Gastroesophageal sphincter (tissue), 4 donors: ENCODE data around the gene DENND2C. TPM values are rescaled to one million over a fixed set of nuclear protein-coding genes. Genes with fewer than 3 reads are reported as not detected.

Experiments
- ATAC-seq: fragments of 150-250 bp; one replicate; pipeline ENCODE4 v1.9.1; 2016; ENCODE audit warnings: mild to moderate bottlenecking, moderate library complexity
- H3K27ac ChIP-seq, 4 donors: fragments of 200-600 bp; sonication (generic) in 3 of 4; 1 replicate in 3 of 4; 2 replicates in 1 of 4; pipeline ENCODE4 v1.5.1; 2016 to 2019
- H3K27me3 ChIP-seq: fragments of 200-600 bp; sonication (generic); one replicate; pipeline ENCODE4 v1.5.1; 2019
- H3K36me3 ChIP-seq, 2 donors: fragments of 200-600 bp; sonication (generic); one replicate each; pipeline ENCODE4 v1.5.1; 2019; ENCODE audit warnings: control low read depth in 1 of 2
- H3K4me1 ChIP-seq, 3 donors: fragments of 200-600 bp; sonication (generic); 1 replicate in 2 of 3; 2 replicates in 1 of 3; pipeline ENCODE4 v1.5.1; 2016 to 2019; ENCODE audit warnings: control low read depth in 2 of 3
- H3K4me3 ChIP-seq, 2 donors: fragments of 200-600 bp; sonication (generic); one replicate each; pipeline ENCODE4 v1.5.1; 2019; ENCODE audit warnings: mild to moderate bottlenecking in 1 of 2, moderate library complexity in 1 of 2
- H3K9me3 ChIP-seq, 3 donors: fragments of 200-600 bp; sonication (generic); one replicate each; pipeline ENCODE4 v1.5.1; 2017 to 2019; ENCODE audit warnings: control low read depth in 2 of 3
- EP300 ChIP-seq: sonication (generic); formaldehyde crosslinking; IDR thresholded peaks from one replicate; pipeline ENCODE4 v1.6.1; 2017; ENCODE audit warnings: antibody characterized with exemption, mild to moderate bottlenecking
- POLR2A ChIP-seq, 2 donors: fragments of 450-650 bp; IDR thresholded peaks; one replicate each; pipeline ENCODE4 v1.6.1; 2017; ENCODE audit warnings: antibody characterized with exemption in 2 of 2, mild to moderate bottlenecking in 2 of 2, moderate library complexity in 1 of 2
- POLR2AphosphoS5 ChIP-seq: sonication (generic); formaldehyde crosslinking; IDR thresholded peaks from one replicate; pipeline ENCODE4 v1.6.1; 2017; ENCODE audit warnings: antibody characterized with exemption
- WGBS, 2 donors: methylation state at CpG; one replicate each; pipeline ENCODE4 v1.1.5; 2018; ENCODE audit warnings: low coverage in 1 of 2; 5-methylcytosine and 5-hydroxymethylcytosine counted together
- total RNA-seq, 4 donors: library from RNA; depleted of rRNA; stranded (reverse); fragments of >200 nt; gene quantifications; one replicate each; pipeline ENCODE4 v1.1.0, GENCODE V29; 2016
- TF ChIP-seq, protein P1 (sequence below), 4 experiments: fragments of 200-600 bp in 2 of 4; fragments of 450-650 bp in 2 of 4; sonication (generic) in 1 of 4; IDR thresholded peaks; one replicate each; pipeline ENCODE4 v1.5.1; 2017 to 2019; ENCODE audit warnings: antibody characterized with exemption in 4 of 4, mild to moderate bottlenecking in 2 of 4, moderate library complexity in 2 of 4

The DENND2C gene
- total RNA-seq, 4 donors from 2014 or later: 2.8 to 5.3 (median 2.9) TPM

DNA sequence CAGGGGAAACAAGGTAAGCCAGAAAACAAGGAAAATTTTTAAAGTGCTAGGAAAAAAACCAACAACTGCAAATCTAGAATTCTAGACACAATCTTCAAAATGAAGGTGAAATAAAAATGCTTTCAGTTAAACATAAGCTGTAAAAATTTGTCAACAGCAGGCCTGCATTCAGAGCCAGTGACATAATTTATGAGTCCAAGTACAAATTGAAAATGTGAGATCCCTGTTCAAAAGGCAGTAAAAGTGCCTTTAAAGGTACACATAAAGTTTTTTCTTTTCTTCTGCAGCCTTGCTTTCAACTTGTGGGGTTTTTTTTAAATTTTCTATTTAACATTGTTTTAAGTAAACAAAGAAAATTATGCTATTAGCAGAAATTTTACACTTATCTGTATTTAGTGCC, 37.4 kb downstream of the DENND2C start:
- no peak for ATAC-seq
- TF ChIP-seq POLR2A (IDR thresholded peaks at IDR 0.05) (no peak), POLR2AphosphoS5 (no peak), EP300 (no peak)
- TF ChIP-seq, protein P1, sequence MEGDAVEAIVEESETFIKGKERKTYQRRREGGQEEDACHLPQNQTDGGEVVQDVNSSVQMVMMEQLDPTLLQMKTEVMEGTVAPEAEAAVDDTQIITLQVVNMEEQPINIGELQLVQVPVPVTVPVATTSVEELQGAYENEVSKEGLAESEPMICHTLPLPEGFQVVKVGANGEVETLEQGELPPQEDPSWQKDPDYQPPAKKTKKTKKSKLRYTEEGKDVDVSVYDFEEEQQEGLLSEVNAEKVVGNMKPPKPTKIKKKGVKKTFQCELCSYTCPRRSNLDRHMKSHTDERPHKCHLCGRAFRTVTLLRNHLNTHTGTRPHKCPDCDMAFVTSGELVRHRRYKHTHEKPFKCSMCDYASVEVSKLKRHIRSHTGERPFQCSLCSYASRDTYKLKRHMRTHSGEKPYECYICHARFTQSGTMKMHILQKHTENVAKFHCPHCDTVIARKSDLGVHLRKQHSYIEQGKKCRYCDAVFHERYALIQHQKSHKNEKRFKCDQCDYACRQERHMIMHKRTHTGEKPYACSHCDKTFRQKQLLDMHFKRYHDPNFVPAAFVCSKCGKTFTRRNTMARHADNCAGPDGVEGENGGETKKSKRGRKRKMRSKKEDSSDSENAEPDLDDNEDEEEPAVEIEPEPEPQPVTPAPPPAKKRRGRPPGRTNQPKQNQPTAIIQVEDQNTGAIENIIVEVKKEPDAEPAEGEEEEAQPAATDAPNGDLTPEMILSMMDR (IDR thresholded peaks at IDR 0.05): no peak
- H3K9me3 ChIP-seq: no peaks in the 10 kb centered on the region
- no peaks in the 10 kb centered on the region for H3K36me3 ChIP-seq
- no peaks in the 10 kb centered on the region for H3K27me3 ChIP-seq
- no peak overlapping the region for H3K27ac ChIP-seq
- no peaks in the 10 kb centered on the region for H3K4me1 ChIP-seq
- no peak overlapping the region for H3K4me3 ChIP-seq

DNA sequence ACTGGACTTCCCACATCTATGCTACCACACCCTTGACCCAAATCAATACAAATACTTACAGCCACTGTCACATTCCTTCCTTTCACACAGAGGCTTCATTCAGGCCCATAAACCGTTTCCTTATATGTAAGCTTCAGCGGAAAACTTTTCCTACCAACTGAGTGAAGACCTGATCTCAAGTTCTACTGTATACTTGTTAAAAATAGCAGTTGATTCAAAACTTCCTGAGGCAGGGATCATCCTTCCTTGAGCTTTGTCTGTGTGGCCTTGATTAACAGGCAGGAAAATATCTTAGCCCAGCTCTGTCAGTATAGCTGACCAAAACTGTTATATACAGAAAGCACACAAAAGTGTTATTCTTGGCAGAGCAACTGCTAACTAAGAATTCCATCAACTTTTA, 42.7 kb downstream of the DENND2C start:
- no peaks in the 10 kb centered on the region for H3K9me3 ChIP-seq
- H3K4me3 ChIP-seq: no peak overlapping the region
- H3K27ac ChIP-seq: no peak overlapping the region
- no peak for ATAC-seq
- TF ChIP-seq, protein P1 (IDR thresholded peaks at IDR 0.05): no peak
- no peak for TF ChIP-seq POLR2A (IDR thresholded peaks at IDR 0.05)
- TF ChIP-seq POLR2AphosphoS5: no peak
- TF ChIP-seq EP300: no peak
- no peaks in the 10 kb centered on the region for H3K4me1 ChIP-seq
- 25 to 39% methylated on average over 2 of the region's 2 CpGs for WGBS, 2 donors
- H3K27me3 ChIP-seq: no peaks in the 10 kb centered on the region
- peaks cover 0 to 10% of the 10 kb centered on the region in 2 donors for H3K36me3 ChIP-seq

DNA sequence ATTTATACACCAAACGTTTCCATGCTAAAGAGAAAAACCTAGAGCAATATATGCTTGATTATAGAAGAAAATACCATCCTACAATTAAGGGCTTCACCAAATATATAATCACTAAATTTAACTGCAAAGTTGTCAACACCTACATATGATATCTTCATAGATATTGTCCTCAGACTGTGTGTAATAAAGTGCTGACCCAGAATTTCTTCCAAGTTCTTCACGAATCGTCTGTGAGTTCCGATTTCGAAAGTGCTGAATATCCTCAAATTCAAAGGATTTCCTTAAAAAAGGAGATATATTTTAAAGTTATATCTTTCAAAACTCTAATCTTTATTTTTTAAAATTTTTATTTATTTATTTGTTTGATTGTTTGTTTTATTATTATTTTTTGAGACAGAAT, 46.5 kb downstream of the DENND2C start:
- WGBS, 2 donors: 93 to 94% methylated on average over 5 of the region's 5 CpGs
- no peaks in the 10 kb centered on the region for H3K9me3 ChIP-seq
- peaks cover 0 to 7% (median 0%) of the 10 kb centered on the region in 3 donors for H3K4me1 ChIP-seq
- TF ChIP-seq POLR2AphosphoS5: no peak
- no peak for TF ChIP-seq EP300
- no peak for TF ChIP-seq POLR2A (IDR thresholded peaks at IDR 0.05)
- TF ChIP-seq, protein P1 (IDR thresholded peaks at IDR 0.05): no peak
- no peak overlapping the region for H3K4me3 ChIP-seq
- ATAC-seq: no peak
- H3K27ac ChIP-seq: no peak overlapping the region
- H3K27me3 ChIP-seq: no peaks in the 10 kb centered on the region
- peaks cover 0 to 19% of the 10 kb centered on the region in 2 donors for H3K36me3 ChIP-seq

DNA sequence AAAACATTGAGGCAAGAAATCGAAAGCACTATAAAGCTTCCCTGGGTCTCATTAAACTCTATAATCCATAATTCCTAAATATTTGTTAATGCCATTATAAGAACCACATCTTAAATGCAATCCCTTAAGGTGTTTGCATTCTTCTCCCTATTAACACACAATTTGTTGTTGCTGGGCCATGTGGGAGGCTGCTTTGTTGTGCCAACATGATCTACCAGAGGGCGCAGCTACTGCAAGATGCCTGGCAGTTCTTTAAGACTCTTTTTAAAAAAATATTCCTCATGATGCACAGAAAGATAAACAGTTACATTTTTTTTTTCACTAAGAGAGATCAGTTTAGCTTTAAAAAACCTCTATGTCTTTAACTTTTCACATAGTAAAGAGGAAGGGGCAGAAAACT, 49.4 kb downstream of the DENND2C start:
- 89 to 92% methylated on average over 1 to 2 of the region's 2 CpGs for WGBS, 2 donors

DNA sequence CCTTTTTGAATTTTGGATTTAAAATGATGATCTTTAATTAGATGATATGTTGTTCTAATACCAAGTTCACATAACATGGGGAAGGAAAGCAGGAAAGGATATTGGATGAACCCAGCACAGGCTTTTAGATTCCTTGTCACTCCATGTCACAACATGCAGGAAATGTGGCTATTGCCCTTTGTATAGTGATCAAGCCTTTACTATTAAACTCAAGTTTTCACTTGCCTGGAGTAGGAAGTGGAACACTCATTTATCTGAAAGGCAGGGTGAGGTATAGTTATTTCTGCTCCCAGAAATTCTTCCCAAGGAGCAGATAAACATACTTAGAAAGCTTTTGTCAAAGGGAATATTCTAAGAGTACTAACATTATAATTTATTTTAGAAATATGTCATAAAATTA, 51.2 kb downstream of the DENND2C start:
- peaks cover 0 to 48% of the 10 kb centered on the region in 2 donors for H3K36me3 ChIP-seq
- H3K4me3 ChIP-seq: no peak overlapping the region
- TF ChIP-seq EP300: no peak
- no peak for TF ChIP-seq POLR2AphosphoS5
- no peak for TF ChIP-seq POLR2A (IDR thresholded peaks at IDR 0.05)
- TF ChIP-seq, protein P1 (IDR thresholded peaks at IDR 0.05): no peak
- no peaks in the 10 kb centered on the region for H3K9me3 ChIP-seq
- H3K4me1 ChIP-seq: peaks cover 0 to 7% (median 0%) of the 10 kb centered on the region in 3 donors
- H3K27me3 ChIP-seq: no peaks in the 10 kb centered on the region
- no peak overlapping the region for H3K27ac ChIP-seq
- no peak for ATAC-seq

More for the DNA sequence above, 49.4 kb downstream of the DENND2C start:
- no peak overlapping the region for H3K27ac ChIP-seq
- no peaks in the 10 kb centered on the region for H3K27me3 ChIP-seq
- no peak for TF ChIP-seq EP300
- TF ChIP-seq, protein P1 (IDR thresholded peaks at IDR 0.05): no peak
- no peak for TF ChIP-seq POLR2A (IDR thresholded peaks at IDR 0.05)
- no peak for TF ChIP-seq POLR2AphosphoS5
- peaks cover 0 to 7% (median 0%) of the 10 kb centered on the region in 3 donors for H3K4me1 ChIP-seq
- peaks cover 0 to 42% of the 10 kb centered on the region in 2 donors for H3K36me3 ChIP-seq
- H3K9me3 ChIP-seq: no peaks in the 10 kb centered on the region
- no peak for ATAC-seq
- H3K4me3 ChIP-seq: no peak overlapping the region
